Neutrophil (primary cell): Measurements from ENCODE around the gene PRDM1.
A peak's percentile ranks its signal among the peaks of the same experiment; 100 is the strongest.

ENCODE experiments used
- H3K27ac ChIP-seq: fragments of 200-600 bp; sonication (generic); 2 replicates; pipeline ENCODE4 v1.5.1; 2016; ENCODE audit warnings: mild to moderate bottlenecking, moderate library complexity
- H3K27me3 ChIP-seq: fragments of 200-600 bp; sonication (generic); 2 replicates; pipeline ENCODE4 v1.6.0; 2016; ENCODE audit warnings: mild to moderate bottlenecking
- H3K36me3 ChIP-seq: fragments of 200-600 bp; sonication (generic); 2 replicates; pipeline ENCODE4 v1.5.1; 2017
- H3K4me1 ChIP-seq, 2 experiments: fragments of 200-600 bp in 1 of 2; sonication (generic) in 1 of 2; 1 replicate in 1 of 2; 2 replicates in 1 of 2; pipeline versions ENCODE4 v1.5.1 to v1.6.1; 2013 to 2016; ENCODE audit warnings: low read depth in 1 of 2, low read length in 1 of 2, mild to moderate bottlenecking in 1 of 2, moderate library complexity in 1 of 2; ENCODE audit not compliant: control insufficient read depth in 1 of 2, insufficient read depth in 1 of 2
- H3K4me3 ChIP-seq, 2 experiments: fragments of 200-600 bp in 1 of 2; sonication (generic) in 1 of 2; 1 replicate in 1 of 2; 2 replicates in 1 of 2; pipeline ENCODE4 v1.5.1; 2013 to 2016; ENCODE audit warnings: low read depth in 1 of 2, low read length in 1 of 2, mild to moderate bottlenecking in 1 of 2, moderate library complexity in 1 of 2
- H3K9me3 ChIP-seq: fragments of 200-600 bp; sonication (generic); 2 replicates; pipeline ENCODE4 v1.5.1; 2016
- CTCF ChIP-seq: fragments of 200-600 bp; sonication (generic); IDR thresholded peaks from 2 replicates; pipeline ENCODE4 v1.5.1; 2016; ENCODE audit warnings: antibody characterized with exemption

PRDM1 gene

GRCh38 chr6:106120406-106120805 lies 34.3 kb downstream of the PRDM1 start:
- H3K27ac ChIP-seq = no peak overlapping the region
- no peaks in the 10 kb centered on the region for H3K36me3 ChIP-seq
- peaks cover 15 to 17% of the 10 kb centered on the region in 2 experiments for H3K4me1 ChIP-seq
- no peaks in the 10 kb centered on the region for H3K9me3 ChIP-seq
- no peak overlapping the region for H3K4me3 ChIP-seq
- no peak for TF ChIP-seq CTCF
- H3K27me3 ChIP-seq = no peaks in the 10 kb centered on the region

- H3K4me1 ChIP-seq = peaks cover 25 to 27% of the 10 kb centered on the region in 2 experiments
- H3K36me3 ChIP-seq = no peaks in the 10 kb centered on the region
- TF ChIP-seq CTCF = no peak
These were observed 36.3 kb downstream of the PRDM1 start for GRCh38 chr6:106122306-106122918.

GRCh38 chr6:106122938-106123656 lies 37.0 kb downstream of the PRDM1 start:
- H3K27me3 ChIP-seq = no peaks in the 10 kb centered on the region
- no peak for TF ChIP-seq CTCF
- no peak overlapping the region for H3K27ac ChIP-seq
- peaks cover 21 to 23% of the 10 kb centered on the region in 2 experiments for H3K4me1 ChIP-seq
- no peak overlapping the region for H3K4me3 ChIP-seq
- no peaks in the 10 kb centered on the region for H3K9me3 ChIP-seq
- no peaks in the 10 kb centered on the region for H3K36me3 ChIP-seq

More at GRCh38 chr6:106122306-106122918, 36.3 kb downstream of the PRDM1 start:
- no peaks in the 10 kb centered on the region for H3K27me3 ChIP-seq
- H3K27ac ChIP-seq = no peak overlapping the region
- H3K9me3 ChIP-seq = no peaks in the 10 kb centered on the region
- no peak overlapping the region for H3K4me3 ChIP-seq

GRCh38 chr6:106124015-106124414 lies 37.9 kb downstream of the PRDM1 start:
- Histone ChIP-seq H3K27me3 (no peaks in the 10 kb centered on the region), H3K9me3 (no peaks in the 10 kb centered on the region)

More at GRCh38 chr6:106124015-106124414, 37.9 kb downstream of the PRDM1 start:
- H3K4me3 ChIP-seq = no peak overlapping the region
- no peak for TF ChIP-seq CTCF
- H3K36me3 ChIP-seq = no peaks in the 10 kb centered on the region
- H3K27ac ChIP-seq = peak overlapping the region; percentile 2
- H3K4me1 ChIP-seq = peaks cover 21 to 23% of the 10 kb centered on the region in 2 experiments
